Hepatic stellate cell (primary cell): ENCODE data around the gene DCLK1.
A peak's percentile ranks its signal among the peaks of the same experiment; 100 is the strongest.

ENCODE experiments used
- DNase-seq: peaks from one replicate; pipeline ENCODE4 v3.0.0; 2011; ENCODE audit warnings: low spot score

Gene DCLK1

GRCh38 chr13:36131222-36131930, at the start of gene DCLK1:
TSS of gene DCLK1 (minus strand) at chr13:36131382.
- no peak for DNase-seq

- DNase-seq = no peak
Measured at GRCh38 chr13:36175621-36176020, 44.4 kb upstream of the DCLK1 start.

DNA sequence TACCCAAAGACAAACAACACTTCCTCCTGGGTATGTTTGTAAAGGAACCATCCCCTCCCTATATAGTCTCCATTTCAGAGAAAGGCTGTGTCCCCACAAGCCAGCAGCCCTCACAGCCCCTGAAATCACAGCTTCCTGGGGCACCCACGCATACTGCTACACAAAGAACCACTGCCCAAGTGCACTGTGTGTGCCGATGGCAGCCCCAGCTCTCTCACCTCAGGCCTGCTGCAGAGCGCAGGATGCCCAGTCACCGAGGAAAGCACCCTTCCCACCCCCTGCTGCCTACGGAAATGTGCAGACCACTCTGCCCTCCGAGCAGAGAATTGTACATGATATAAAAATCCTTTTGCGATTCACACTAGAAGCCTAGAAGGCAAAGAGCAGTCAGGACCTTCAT, 43.7 kb upstream of the DCLK1 start:
- no peak for DNase-seq

DNA sequence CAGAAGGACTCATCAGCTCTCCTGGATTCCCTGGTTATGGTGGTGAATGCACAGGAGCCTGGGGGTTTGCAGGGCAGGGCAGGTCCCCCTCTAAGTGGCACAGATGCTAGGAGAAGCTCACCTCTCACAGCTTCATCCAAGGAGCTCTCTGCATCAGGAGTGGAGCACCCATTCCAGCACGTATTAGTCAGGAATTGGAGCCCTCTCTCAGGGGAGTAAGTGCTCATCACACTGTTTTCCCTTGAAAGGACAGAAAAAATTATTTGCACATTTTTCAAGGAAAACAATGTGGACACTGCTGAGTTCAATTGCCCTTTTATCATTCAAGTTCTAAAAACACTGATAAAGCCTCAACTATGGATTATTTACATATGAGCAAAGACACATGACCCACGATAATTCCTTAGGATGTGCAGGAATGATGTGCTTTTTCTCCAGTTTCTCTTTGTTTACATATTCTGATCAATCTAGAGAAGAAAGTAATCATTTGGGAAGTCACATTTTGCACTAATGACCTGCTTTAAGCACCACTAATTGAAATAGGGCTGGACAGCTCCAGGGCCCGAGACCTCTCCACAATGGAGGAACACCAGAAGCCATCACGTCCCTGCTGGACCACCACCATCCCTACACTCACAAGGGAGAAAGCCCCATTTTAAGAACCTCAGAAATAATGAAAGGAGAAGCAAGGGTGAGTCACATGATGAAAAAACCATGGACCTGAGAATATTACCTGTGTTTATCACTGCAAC, 42.6 kb upstream of the DCLK1 start:
- no peak for DNase-seq

DNA sequence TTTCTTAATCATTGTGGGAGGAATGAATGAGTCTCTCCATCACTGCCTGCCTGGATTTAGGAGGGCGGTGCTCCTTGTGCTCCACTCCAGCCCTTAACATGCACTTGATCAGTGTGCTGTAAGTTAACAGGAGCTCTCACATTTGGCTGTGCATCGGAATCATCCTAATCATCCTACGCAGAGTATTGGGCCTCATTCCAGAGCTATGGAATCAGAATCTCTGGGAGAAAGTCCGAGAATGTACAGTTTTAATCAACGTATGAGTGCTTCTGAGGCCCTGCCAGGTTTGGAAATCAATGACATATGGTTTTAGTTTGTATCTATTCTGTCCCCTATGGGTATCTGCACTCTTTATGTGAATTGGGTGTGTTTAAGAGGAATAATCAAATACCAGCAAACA, 34.9 kb upstream of the DCLK1 start:
- DNase-seq = no peak

DNA sequence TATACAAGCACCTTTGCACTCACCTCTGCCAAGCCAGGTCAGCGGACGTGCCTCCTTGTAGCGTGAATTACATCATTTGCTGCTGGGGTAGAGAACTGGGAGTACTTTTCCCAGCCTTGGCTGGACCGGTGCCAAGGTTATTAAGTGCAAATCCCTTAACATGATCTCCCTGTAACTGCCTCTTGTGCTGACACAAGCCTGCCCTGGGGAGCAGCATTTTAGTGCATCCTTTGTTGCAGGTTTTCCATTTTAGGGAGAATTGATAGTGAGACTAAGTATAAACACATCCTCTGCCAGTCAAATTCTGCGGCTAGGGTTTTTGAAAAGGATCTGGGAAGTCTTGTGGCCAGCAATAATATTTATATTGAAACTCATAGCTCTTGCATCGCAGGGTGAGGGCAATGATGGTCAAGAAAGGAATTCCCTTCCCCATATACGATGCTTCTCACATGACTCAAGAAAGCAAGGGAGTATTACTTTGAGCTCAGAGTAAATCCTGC, 32.7 kb upstream of the DCLK1 start:
- peak; percentile 43 for DNase-seq

DNA sequence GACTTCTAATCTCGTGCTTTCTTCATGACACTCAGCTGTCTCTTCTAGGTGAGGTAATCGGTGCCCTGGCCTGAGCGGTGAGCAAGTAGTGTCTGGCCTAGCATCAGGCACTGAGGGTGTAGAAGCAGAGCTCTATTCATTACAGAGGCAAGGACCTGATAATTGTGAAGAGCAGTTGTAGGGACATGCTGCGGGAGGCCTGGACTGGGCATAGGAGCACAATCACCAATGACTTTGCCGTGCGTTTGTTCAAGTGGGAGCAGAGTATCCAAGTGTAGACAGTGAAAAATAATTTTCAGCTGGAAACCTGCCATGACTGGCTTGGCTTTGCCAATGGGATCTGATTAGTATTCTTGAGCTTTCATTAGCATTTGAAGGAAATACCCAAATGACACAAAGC, 32.1 kb upstream of the DCLK1 start:
- DNase-seq = no peak

GRCh38 chr13:36160297-36160696, 29.1 kb upstream of the DCLK1 start:
- no peak for DNase-seq

GRCh38 chr13:36158611-36159010, 27.4 kb upstream of the DCLK1 start:
- no peak for DNase-seq

GRCh38 chr13:36157480-36157879, 26.3 kb upstream of the DCLK1 start:
- no peak for DNase-seq

- no peak for DNase-seq
Measured at GRCh38 chr13:36154567-36155291, 23.5 kb upstream of the DCLK1 start.

- no peak for DNase-seq
Measured at GRCh38 chr13:36151591-36151990, 20.4 kb upstream of the DCLK1 start.

DNA sequence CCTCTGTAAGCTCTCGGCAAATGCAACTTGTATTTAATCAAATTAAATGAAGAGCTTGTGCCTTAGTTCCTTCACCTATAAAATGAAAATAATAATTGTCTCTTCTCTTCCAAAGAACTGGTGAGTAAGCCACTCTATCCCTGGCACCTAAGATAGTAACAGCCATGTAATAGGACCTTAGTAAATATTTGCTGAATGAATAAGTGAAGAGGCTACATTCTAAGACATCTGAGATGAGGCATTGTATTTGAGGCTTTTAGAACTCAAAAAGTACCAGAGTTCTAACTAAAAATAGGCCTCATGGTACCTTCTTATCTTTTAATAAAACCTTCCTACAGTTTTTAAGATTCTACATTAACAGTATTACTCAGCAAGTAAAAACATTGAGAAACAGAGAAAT, 17.3 kb upstream of the DCLK1 start:
- no peak for DNase-seq

DNA sequence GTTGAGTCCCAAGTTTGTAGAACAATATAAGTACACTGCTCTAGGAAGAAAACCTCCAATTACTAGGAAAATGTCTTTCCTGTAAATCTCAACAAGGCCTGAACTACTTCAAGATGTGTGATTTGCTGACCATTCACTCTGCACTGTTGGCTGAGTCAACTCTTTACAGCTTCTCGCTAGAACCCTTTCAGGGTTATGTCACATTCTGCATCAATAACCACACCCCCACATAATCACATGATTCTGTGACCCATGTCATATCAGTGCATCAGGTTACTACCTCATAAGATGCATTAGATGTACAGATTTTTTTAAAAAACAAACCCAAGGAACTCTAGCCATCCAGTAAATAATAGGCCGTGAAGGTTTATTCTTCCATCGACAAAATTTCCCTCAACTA, 16.1 kb upstream of the DCLK1 start:
- DNase-seq = no peak

DNA sequence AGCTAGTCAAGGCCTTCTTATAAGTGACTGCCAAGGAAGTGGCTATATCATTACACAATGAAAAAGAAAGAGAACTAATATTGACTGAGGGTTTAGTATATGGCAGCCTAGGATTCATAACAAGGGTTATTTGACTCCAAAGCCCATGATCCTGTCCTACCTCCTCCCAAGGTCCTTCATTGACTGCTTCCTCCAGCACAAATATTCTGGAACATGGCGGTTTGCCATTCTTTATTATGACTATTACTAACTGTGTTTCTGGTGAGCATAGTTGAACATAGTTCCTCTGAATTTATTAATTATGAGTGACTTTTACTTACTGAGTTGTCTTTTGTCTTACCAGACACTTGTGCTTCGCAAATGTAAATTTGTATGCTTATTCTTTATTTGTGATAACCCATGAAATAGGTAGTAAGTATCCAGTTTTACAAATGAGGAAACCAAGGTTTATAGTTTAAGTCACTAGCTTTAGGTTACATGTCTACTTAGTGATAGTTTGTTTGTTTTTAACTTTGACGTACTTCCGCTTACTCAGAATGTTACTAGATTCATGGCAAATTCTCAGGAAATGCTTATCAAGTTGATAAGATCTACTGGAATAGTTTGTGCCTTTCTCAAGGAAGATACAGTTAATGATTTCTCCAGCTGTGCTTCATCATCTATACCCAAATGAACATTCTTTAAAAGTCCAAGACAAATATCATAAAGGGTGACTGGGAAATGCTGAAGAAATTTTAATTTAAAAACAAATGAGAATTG, 15.5 kb upstream of the DCLK1 start:
- no peak for DNase-seq

DNA sequence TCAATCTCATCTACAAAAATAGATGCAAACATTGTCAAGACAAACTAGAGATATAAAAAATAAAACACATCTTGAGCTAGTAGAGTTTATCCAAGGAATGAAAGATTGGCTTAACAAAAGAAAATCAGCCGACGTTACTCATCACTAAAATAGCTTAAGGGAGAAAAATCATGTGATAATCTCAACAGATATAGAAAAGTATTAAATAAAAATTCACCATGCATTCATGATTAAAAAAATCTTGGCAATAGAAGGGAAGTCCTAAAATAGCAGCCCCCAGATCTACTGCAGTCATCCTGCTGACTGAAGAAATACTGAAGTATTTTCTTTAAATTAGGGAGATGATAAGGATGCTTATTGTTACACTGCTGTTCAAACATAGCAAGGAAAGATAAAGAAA, 12.6 kb upstream of the DCLK1 start:
- no peak for DNase-seq

GRCh38 chr13:36142735-36143134, 11.6 kb upstream of the DCLK1 start:
- DNase-seq = no peak

- DNase-seq = no peak
Measured at GRCh38 chr13:36135876-36136275, 4.7 kb upstream of the DCLK1 start.

DNA sequence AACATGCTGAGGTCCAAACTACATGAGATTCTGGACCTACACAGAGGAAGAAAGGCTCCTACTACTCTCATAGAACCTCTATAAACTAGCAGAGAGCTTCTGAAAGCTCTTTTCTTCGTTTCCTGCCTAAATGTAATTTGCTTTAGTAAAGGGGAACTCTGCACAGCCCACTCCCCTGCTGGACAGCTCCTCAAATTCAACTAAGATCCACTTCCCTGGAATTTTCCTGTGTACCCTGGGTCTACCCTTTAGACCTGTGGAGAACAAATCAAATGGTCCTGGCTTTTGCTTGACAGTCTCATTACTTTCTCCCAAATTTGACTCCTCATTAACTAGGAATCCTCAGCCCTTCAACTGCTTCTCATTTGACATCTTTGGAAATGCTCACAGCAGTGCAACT, 3.5 kb upstream of the DCLK1 start:
- no peak for DNase-seq

DNA sequence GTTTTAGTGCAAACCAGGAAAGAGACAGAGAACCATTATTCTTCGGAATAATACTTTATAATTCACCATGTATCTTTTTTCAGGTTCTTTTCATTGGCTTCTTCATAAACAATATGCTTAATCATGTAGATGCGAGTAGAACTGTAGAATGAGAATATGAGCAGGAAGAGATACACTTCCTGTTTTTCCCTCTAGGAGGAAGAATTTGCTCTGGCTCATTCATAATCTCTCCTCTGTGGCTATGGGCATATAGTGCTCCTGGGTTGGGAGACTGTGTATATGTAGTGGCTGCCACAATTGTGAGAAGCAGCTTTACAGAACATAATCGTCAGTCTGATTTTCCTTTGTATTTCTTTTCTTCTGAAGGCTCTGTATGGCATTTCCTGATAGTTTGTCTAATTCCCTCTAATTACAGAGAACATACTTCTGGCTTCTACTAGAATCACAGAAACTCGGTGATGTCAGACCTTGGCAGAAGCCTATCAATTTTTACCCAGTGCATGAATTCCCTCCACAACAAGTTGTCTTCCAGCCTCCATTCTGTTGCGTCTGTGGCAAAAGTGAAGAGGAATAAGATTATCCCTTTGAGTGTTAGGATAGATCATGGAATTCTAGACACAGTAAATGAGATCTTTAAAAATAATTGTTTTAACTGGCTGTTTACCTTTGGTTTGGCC, 2.9 kb upstream of the DCLK1 start:
- DNase-seq = no peak

GRCh38 chr13:36132376-36132775, 1.2 kb upstream of the DCLK1 start:
- no peak for DNase-seq

- DNase-seq = no peak
Measured at GRCh38 chr13:36131931-36132297, 732 bp upstream of the DCLK1 start.
